HepG2 (cell line): ENCODE measurements around the gene TBC1D12. TPM values are rescaled to one million over a fixed set of nuclear protein-coding genes. Genes with fewer than 3 reads are reported as not detected.

Experiments used
- CCDC6 ChIP-seq: sonication (generic); formaldehyde crosslinking; IDR thresholded peaks from 2 replicates; pipeline ENCODE4 v1.8.1; 2022; ENCODE audit warnings: mild to moderate bottlenecking, missing genetic modification reagents, moderate library complexity
- CEBPB ChIP-seq: IDR thresholded peaks from 2 replicates; pipeline ENCODE4 v1.6.1; 2011; ENCODE audit warnings: low read depth, low read length, improper control_type of control experiment, borderline replicate concordance
- CREM ChIP-seq, 2 experiments: sonication (generic) in 1 of 2; formaldehyde crosslinking in 1 of 2; IDR thresholded peaks; 2 replicates each; pipeline versions ENCODE4 v1.4.0 to v1.6.1; 2016 to 2020; ENCODE audit warnings: antibody characterized with exemption in 1 of 2, mild to moderate bottlenecking in 1 of 2, missing genetic modification reagents in 1 of 2
- HDAC2 ChIP-seq: sonication (generic); formaldehyde crosslinking; IDR thresholded peaks from 2 replicates; pipeline ENCODE4 v1.4.0; 2020; ENCODE audit warnings: missing genetic modification reagents
- JUND ChIP-seq: sonication (generic); formaldehyde crosslinking; IDR thresholded peaks from 2 replicates; pipeline ENCODE4 v1.8.0; 2022; ENCODE audit warnings: mild to moderate bottlenecking, missing genetic modification reagents
- LCORL ChIP-seq, 2 experiments: fragments of 450-650 bp in 1 of 2; sonication (generic) in 1 of 2; formaldehyde crosslinking in 1 of 2; IDR thresholded peaks; 2 replicates each; pipeline versions ENCODE4 v1.5.0 to v1.6.1; 2017 to 2020; ENCODE audit warnings: antibody characterized with exemption in 1 of 2, missing genetic modification reagents in 1 of 2
- MXI1 ChIP-seq: IDR thresholded peaks from 3 replicates; pipeline ENCODE4 v1.6.1; 2012; ENCODE audit warnings: low read depth, low read length, inconsistent platforms, borderline replicate concordance
- NAIF1 ChIP-seq: sonication (generic); formaldehyde crosslinking; IDR thresholded peaks from 2 replicates; pipeline ENCODE4 v1.5.0; 2020; ENCODE audit warnings: mild to moderate bottlenecking, missing genetic modification reagents, borderline replicate concordance
- NFE2L2 ChIP-seq: fragments of 150-350 bp; IDR thresholded peaks from 2 replicates; pipeline ENCODE4 v1.6.1; 2014; ENCODE audit warnings: low read length
- NKX3-1 ChIP-seq: sonication (generic); formaldehyde crosslinking; IDR thresholded peaks from 2 replicates; pipeline ENCODE4 v1.5.0; 2020; ENCODE audit warnings: missing genetic modification reagents
- POLR2G ChIP-seq: fragments of 200-400 bp; formaldehyde crosslinking; IDR thresholded peaks from 2 replicates; pipeline ENCODE4 v1.6.1; 2018; ENCODE audit warnings: mild to moderate bottlenecking, low read depth, low read length, moderate library complexity
- REXO4 ChIP-seq: sonication (generic); formaldehyde crosslinking; IDR thresholded peaks from 2 replicates; pipeline ENCODE4 v1.8.0; 2022; ENCODE audit warnings: missing genetic modification reagents, mild to moderate bottlenecking, borderline replicate concordance
- SALL1 ChIP-seq: sonication (generic); formaldehyde crosslinking; IDR thresholded peaks from 2 replicates; pipeline ENCODE4 v1.8.0; 2022; ENCODE audit warnings: mild to moderate bottlenecking, missing genetic modification reagents
- TCF12 ChIP-seq, 2 experiments: fragments of 450-650 bp in 1 of 2; sonication (generic) in 1 of 2; formaldehyde crosslinking in 1 of 2; IDR thresholded peaks; 2 replicates each; pipeline versions ENCODE4 v1.6.1 to v1.8.0; 2017 to 2022; ENCODE audit warnings: antibody characterized with exemption in 1 of 2, mild to moderate bottlenecking in 1 of 2, missing genetic modification reagents in 1 of 2, moderate library complexity in 1 of 2
- TRIM24 ChIP-seq: sonication (generic); formaldehyde crosslinking; IDR thresholded peaks from 2 replicates; pipeline ENCODE4 v1.8.0; 2022; ENCODE audit warnings: mild to moderate bottlenecking, missing genetic modification reagents
- WIZ ChIP-seq: sonication (generic); formaldehyde crosslinking; IDR thresholded peaks from 2 replicates; pipeline ENCODE4 v1.5.1; 2020; ENCODE audit warnings: mild to moderate bottlenecking, missing genetic modification reagents
- ZBTB38 ChIP-seq: sonication (generic); formaldehyde crosslinking; IDR thresholded peaks from 2 replicates; pipeline ENCODE4 v1.5.1; 2020; ENCODE audit warnings: mild to moderate bottlenecking, missing genetic modification reagents
- ZMYM4 ChIP-seq: sonication (generic); formaldehyde crosslinking; IDR thresholded peaks from 2 replicates; pipeline ENCODE4 v1.8.1; 2023; ENCODE audit warnings: mild to moderate bottlenecking, missing genetic modification reagents
- ZNF660 ChIP-seq: sonication (generic); formaldehyde crosslinking; IDR thresholded peaks from 2 replicates; pipeline ENCODE4 v1.5.1; 2020; ENCODE audit warnings: mild to moderate bottlenecking, low read depth, missing genetic modification reagents, borderline replicate concordance
- polyA plus RNA-seq, 8 experiments: library from polyadenylated mRNA; depleted of rRNA in 3 of 8; stranded (reverse) in 7 of 8; unstranded in 1 of 8; fragments of >200 nt; fragmentation: Illumina TruSeq in 4 of 8; extraction: Trizol in 4 of 8; gene quantifications; 2 replicates each; pipeline versions ENCODE4 v1.2.1 to v1.2.3, GENCODE V29; 2011 to 2016; ENCODE audit warnings: low read depth in 4 of 8, missing spikeins in 1 of 8, mixed read lengths in 1 of 8; ENCODE audit not compliant: insufficient read depth in 1 of 8
- total RNA-seq, 5 experiments: library from RNA; depleted of rRNA; stranded (reverse); fragments of >200 nt; fragmentation: Illumina TruSeq; extraction: Trizol; gene quantifications; 2 replicates each; pipeline ENCODE4 v1.2.3, GENCODE V29; 2016; ENCODE audit warnings: low read depth in 1 of 5
- TF ChIP-seq, protein P1 (sequence below): sonication (generic); formaldehyde crosslinking; IDR thresholded peaks from 2 replicates; pipeline ENCODE4 v1.4.0; 2020; ENCODE audit warnings: mild to moderate bottlenecking, missing genetic modification reagents
- TF ChIP-seq, protein P2 (sequence below): sonication (generic); formaldehyde crosslinking; IDR thresholded peaks from 2 replicates; pipeline ENCODE4 v1.9.0; 2021; ENCODE audit warnings: mild to moderate bottlenecking, missing genetic modification reagents

Gene TBC1D12
- total and polyA plus RNA-seq, 2 of the 13 experiments (the other 11 are each of a cell fraction or from before 2014, with no cell fraction given) = 5.7 to 6.2 TPM

DNA sequence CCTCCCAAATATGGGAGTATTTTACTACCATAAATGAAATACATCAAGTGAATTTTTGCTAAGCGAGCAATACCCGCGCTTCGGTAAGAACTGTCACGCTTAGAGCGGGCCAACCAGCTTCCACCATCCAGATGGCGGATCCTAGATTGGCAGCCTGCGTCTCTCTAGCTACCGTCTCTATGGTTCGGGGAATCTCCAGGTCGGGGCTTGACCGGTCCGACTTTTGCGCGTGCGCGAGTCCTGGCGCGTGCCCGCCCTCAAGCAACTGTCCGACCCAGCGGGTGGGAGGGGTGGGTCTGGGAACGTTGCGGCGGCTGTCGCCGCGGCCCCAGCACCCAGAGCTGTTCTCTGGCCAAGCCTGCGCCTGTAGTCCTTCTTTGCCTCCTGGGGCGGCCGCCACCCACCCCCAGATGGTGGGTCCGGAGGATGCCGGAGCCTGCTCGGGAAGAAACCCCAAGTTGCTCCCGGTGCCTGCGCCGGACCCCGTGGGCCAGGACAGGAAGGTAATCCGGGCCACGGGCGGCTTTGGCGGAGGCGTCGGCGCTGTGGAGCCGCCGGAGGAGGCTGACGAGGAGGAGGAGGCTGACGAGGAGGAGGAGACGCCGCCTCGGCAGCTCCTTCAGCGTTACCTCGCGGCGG lies at the start of gene TBC1D12 (continued):
- TF ChIP-seq TCF12 (IDR thresholded peaks at IDR 0.05) (no peak), TCF12 (CRISPR knock-in tag; IDR thresholded peaks at IDR 0.05) (peak; percentile 23; the same call in 1 of the 2 replicates), CEBPB (no peak), JUND (CRISPR knock-in tag) (0 out of 2 replicates have a peak, but pooled peaks have one; percentile 11), LCORL (IDR thresholded peaks at IDR 0.05) (no peak), LCORL (CRISPR knock-in tag; IDR thresholded peaks at IDR 0.05) (peak; percentile 68; the same call in 1 of the 2 replicates), MXI1 (peak; percentile 62; the same call in 1 of the 3 replicates), WIZ (CRISPR knock-in tag) (no peak), NAIF1 (CRISPR knock-in tag) (no peak), CCDC6 (CRISPR knock-in tag) (no peak; the same call in none of the 2 replicates), ZNF660 (CRISPR knock-in tag) (no peak), ZMYM4 (peak; percentile 98), NFE2L2 (no peak), SALL1 (CRISPR knock-in tag) (peak; percentile 49; the same call in 1 of the 2 replicates), POLR2G (peak; percentile 78), REXO4 (no peak), NKX3-1 (CRISPR knock-in tag) (0 out of 2 replicates have a peak, but pooled peaks have one; percentile 46), TRIM24 (no peak), CREM (IDR thresholded peaks at IDR 0.05) (no peak), CREM (CRISPR knock-in tag; IDR thresholded peaks at IDR 0.05) (no peak), HDAC2 (CRISPR knock-in tag) (peak; percentile 19; the same call in 1 of the 2 replicates), ZBTB38 (CRISPR knock-in tag) (no peak)
- TF ChIP-seq, protein P1, sequence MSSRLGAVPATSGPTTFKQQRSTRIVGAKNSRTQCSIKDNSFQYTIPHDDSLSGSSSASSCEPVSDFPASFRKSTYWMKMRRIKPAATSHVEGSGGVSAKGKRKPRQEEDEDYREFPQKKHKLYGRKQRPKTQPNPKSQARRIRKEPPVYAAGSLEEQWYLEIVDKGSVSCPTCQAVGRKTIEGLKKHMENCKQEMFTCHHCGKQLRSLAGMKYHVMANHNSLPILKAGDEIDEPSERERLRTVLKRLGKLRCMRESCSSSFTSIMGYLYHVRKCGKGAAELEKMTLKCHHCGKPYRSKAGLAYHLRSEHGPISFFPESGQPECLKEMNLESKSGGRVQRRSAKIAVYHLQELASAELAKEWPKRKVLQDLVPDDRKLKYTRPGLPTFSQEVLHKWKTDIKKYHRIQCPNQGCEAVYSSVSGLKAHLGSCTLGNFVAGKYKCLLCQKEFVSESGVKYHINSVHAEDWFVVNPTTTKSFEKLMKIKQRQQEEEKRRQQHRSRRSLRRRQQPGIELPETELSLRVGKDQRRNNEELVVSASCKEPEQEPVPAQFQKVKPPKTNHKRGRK (CRISPR knock-in tag) = no peak
- TF ChIP-seq, protein P2, sequence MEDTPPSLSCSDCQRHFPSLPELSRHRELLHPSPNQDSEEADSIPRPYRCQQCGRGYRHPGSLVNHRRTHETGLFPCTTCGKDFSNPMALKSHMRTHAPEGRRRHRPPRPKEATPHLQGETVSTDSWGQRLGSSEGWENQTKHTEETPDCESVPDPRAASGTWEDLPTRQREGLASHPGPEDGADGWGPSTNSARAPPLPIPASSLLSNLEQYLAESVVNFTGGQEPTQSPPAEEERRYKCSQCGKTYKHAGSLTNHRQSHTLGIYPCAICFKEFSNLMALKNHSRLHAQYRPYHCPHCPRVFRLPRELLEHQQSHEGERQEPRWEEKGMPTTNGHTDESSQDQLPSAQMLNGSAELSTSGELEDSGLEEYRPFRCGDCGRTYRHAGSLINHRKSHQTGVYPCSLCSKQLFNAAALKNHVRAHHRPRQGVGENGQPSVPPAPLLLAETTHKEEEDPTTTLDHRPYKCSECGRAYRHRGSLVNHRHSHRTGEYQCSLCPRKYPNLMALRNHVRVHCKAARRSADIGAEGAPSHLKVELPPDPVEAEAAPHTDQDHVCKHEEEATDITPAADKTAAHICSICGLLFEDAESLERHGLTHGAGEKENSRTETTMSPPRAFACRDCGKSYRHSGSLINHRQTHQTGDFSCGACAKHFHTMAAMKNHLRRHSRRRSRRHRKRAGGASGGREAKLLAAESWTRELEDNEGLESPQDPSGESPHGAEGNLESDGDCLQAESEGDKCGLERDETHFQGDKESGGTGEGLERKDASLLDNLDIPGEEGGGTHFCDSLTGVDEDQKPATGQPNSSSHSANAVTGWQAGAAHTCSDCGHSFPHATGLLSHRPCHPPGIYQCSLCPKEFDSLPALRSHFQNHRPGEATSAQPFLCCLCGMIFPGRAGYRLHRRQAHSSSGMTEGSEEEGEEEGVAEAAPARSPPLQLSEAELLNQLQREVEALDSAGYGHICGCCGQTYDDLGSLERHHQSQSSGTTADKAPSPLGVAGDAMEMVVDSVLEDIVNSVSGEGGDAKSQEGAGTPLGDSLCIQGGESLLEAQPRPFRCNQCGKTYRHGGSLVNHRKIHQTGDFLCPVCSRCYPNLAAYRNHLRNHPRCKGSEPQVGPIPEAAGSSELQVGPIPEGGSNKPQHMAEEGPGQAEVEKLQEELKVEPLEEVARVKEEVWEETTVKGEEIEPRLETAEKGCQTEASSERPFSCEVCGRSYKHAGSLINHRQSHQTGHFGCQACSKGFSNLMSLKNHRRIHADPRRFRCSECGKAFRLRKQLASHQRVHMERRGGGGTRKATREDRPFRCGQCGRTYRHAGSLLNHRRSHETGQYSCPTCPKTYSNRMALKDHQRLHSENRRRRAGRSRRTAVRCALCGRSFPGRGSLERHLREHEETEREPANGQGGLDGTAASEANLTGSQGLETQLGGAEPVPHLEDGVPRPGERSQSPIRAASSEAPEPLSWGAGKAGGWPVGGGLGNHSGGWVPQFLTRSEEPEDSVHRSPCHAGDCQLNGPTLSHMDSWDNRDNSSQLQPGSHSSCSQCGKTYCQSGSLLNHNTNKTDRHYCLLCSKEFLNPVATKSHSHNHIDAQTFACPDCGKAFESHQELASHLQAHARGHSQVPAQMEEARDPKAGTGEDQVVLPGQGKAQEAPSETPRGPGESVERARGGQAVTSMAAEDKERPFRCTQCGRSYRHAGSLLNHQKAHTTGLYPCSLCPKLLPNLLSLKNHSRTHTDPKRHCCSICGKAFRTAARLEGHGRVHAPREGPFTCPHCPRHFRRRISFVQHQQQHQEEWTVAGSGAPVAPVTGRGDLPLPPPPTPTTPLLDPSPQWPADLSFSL = peak; percentile 39; the same call in 1 of the 2 replicates
